MCF 10A (cell line): ENCODE measurements around the gene SLC44A4. TPM values are rescaled to one million over a fixed set of nuclear protein-coding genes. Genes with fewer than 3 reads are reported as not detected.
"Not testable (repeated sequence)": the region's sequence is repeated elsewhere in the genome, so short reads cannot be mapped to it uniquely, and the experiment has no call there.

Experiments
- BruUV-seq: library from RNA; stranded (reverse); fragments of 400-500 nt; replicated peaks from 2 replicates; lab custom pipeline; 2021; lab: Mats Ljungman, UMichigan
- CTCF ChIA-PET: fragments of 300-600 bp; sonication (Branson Sonifier 250); formaldehyde crosslinking; extraction: SDS; loops from one replicate; lab custom pipeline; 2021; ENCODE audit warnings: antibody characterized with exemption, inconsistent platforms; lab: Yijun Ruan, JAX
- POLR2A ChIA-PET: fragments of 300-600, 350-650 bp; sonication (Branson Sonifier 250); formaldehyde crosslinking; extraction: SDS; loops from one replicate; lab custom pipeline; 2020; ENCODE audit warnings: antibody characterized with exemption, inconsistent platforms; lab: Yijun Ruan, JAX
- DNase-seq: peaks from one replicate; pipeline ENCODE4 v3.0.0-alpha.2; 2018; ENCODE audit not compliant: unreplicated experiment
- H3K27ac Mint-ChIP-seq: one replicate; pipeline ENCODE4 v1.8.0; 2022; ENCODE audit warnings: mild to moderate bottlenecking, low read depth, mixed read lengths; ENCODE audit not compliant: unreplicated experiment
- H3K27me3 Mint-ChIP-seq: one replicate; pipeline ENCODE4 v1.8.0; 2022; ENCODE audit warnings: mixed read lengths; ENCODE audit not compliant: insufficient read depth, unreplicated experiment
- H3K36me3 Mint-ChIP-seq: one replicate; pipeline ENCODE4 v1.8.0; 2022; ENCODE audit warnings: mild to moderate bottlenecking, moderate library complexity, mixed read lengths; ENCODE audit not compliant: insufficient read depth, unreplicated experiment
- H3K4me1 Mint-ChIP-seq: one replicate; pipeline ENCODE4 v1.8.0; 2022; ENCODE audit warnings: mixed read lengths; ENCODE audit not compliant: insufficient read depth, unreplicated experiment
- H3K4me3 Mint-ChIP-seq: one replicate; pipeline ENCODE4 v1.8.0; 2022; ENCODE audit warnings: mild to moderate bottlenecking, moderate library complexity, mixed read lengths; ENCODE audit not compliant: unreplicated experiment
- H3K9me3 Mint-ChIP-seq: one replicate; pipeline ENCODE4 v1.8.0; 2022; ENCODE audit warnings: mixed read lengths; ENCODE audit not compliant: unreplicated experiment
- intact Hi-C: fragments of 100-400 bp; cut with micrococcal nuclease; formaldehyde crosslinking; loops from 2 replicates; pipeline ENCODE4 v1.14.1; 2022
- total RNA-seq: library from RNA; stranded (reverse); gene quantifications from 2 replicates; pipeline ENCODE4 v1.2.3, GENCODE V29; 2022
- TF ChIP-seq, protein P1 (sequence below): fragments of 200-600 bp; IDR thresholded peaks from one replicate; pipeline ENCODE4 v1.8.0; 2022; ENCODE audit warnings: antibody characterized with exemption, mild to moderate bottlenecking; ENCODE audit not compliant: unreplicated experiment

SLC44A4 gene
- total RNA-seq, 1 experiment from 2014 or later = not detected

DNA sequence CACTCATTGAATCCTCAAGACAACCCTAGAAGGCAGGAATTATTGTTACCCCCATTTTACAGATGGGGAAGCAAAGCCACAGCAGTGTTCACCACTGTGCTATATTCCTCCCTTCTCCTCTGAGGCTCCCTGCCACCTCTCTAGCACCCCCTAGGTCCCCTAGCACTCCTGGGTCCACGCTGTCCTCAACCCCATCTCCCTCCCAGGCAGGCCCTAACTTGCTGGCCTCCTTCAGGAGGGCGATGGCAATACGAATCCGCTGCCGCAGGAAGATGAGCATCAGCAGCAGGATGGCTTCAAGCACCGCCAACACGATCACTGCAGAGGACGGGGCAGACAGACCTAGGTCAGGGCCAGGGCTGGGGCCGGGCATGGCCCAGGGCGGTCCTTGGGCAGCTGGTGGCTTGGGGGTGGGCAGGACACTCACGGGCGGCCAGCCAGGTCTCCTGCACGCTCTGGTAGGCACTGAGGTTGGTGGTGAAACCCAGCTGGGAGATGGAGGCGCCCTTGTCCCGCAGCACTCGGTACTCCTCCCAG lies 8.3 kb downstream of the SLC44A4 start:
- intact Hi-C loops = no loop called here
- no TSS peak for BruUV-seq
- Mint-ChIP-seq H3K27me3 (no peaks in the 10 kb centered on the region), H3K4me3 (no peak overlapping the region), H3K27ac (no peak overlapping the region), H3K36me3 (no peaks in the 10 kb centered on the region), H3K4me1 (no peaks in the 10 kb centered on the region), H3K9me3 (no peaks in the 10 kb centered on the region)
- ChIA-PET POLR2A (no interaction called here), CTCF (interaction anchor here (1.1 kb wide), 1 partner anchor 17 kb away, joined by 4 read pairs; no protein-coding TSS in a partner anchor)
- TF ChIP-seq, protein P1, sequence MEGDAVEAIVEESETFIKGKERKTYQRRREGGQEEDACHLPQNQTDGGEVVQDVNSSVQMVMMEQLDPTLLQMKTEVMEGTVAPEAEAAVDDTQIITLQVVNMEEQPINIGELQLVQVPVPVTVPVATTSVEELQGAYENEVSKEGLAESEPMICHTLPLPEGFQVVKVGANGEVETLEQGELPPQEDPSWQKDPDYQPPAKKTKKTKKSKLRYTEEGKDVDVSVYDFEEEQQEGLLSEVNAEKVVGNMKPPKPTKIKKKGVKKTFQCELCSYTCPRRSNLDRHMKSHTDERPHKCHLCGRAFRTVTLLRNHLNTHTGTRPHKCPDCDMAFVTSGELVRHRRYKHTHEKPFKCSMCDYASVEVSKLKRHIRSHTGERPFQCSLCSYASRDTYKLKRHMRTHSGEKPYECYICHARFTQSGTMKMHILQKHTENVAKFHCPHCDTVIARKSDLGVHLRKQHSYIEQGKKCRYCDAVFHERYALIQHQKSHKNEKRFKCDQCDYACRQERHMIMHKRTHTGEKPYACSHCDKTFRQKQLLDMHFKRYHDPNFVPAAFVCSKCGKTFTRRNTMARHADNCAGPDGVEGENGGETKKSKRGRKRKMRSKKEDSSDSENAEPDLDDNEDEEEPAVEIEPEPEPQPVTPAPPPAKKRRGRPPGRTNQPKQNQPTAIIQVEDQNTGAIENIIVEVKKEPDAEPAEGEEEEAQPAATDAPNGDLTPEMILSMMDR = no peak
- DNase-seq = no peak

DNA sequence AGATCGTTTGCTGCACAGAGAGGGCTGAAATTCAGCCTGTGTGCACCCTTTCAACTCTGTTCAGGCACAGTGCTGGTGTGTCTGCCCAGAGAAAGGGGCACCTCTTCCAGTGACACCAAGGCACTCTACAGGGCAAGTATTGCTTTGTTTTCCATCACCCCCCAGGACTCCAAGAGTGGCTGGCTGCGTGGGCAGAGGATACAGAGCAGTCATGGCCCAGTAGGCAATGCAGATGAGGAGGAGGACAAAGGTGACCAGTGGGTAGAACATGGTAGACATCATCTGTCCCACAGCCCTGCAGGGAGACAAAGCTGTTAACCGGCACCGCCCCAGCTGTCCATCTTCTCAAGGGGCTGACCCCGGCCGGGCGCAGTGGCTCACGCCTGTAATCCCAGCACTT lies 9.5 kb downstream of the SLC44A4 start:
- Mint-ChIP-seq H3K36me3 (no peaks in the 10 kb centered on the region), H3K4me3 (no peak overlapping the region), H3K4me1 (no peaks in the 10 kb centered on the region), H3K27me3 (no peaks in the 10 kb centered on the region), H3K9me3 (no peaks in the 10 kb centered on the region), H3K27ac (no peak overlapping the region)
- DNase-seq = no peak
- ChIA-PET POLR2A (no interaction called here), CTCF (interaction anchor here (0.6 kb wide), 1 partner anchor 81 kb away, joined by 3 read pairs; no protein-coding TSS in a partner anchor)
- intact Hi-C loops = no loop called here
- TF ChIP-seq, protein P1 = no peak
- BruUV-seq = no TSS peak

DNA sequence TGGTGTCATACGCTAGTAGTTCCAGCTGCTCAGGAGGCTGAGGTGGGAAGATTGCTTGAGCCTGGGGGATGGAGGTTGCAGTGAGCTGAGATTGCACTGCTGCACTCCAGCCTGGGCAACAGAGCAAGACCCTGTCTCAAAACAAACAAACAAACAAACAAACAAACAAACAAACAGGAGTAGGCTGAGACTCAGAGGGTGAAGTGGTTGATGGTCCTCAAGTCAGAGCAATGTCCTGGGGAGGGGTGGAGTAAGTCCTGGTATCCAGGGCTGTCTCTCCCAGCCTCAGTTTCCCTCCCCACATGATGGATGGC lies 10.2 kb downstream of the SLC44A4 start:
- H3K27me3 Mint-ChIP-seq, H3K27ac Mint-ChIP-seq, H3K4me3 Mint-ChIP-seq, H3K9me3 Mint-ChIP-seq, H3K4me1 Mint-ChIP-seq, BruUV-seq, DNase-seq, H3K36me3 Mint-ChIP-seq, intact Hi-C loops: not testable (repeated sequence)
- ChIA-PET CTCF (interaction anchor here (0.6 to 0.9 kb wide), 3 partner anchors 15 to 957 kb away, joined by 3 to 4 read pairs (median 4); no protein-coding TSS in a partner anchor), POLR2A (interaction anchor here (0.6 to 1.4 kb wide), 4 partner anchors 30 to 137 kb away, joined by 3 to 5 read pairs (median 4); partner anchors contain the start of genes HSPA1A and HSPA1L)

DNA sequence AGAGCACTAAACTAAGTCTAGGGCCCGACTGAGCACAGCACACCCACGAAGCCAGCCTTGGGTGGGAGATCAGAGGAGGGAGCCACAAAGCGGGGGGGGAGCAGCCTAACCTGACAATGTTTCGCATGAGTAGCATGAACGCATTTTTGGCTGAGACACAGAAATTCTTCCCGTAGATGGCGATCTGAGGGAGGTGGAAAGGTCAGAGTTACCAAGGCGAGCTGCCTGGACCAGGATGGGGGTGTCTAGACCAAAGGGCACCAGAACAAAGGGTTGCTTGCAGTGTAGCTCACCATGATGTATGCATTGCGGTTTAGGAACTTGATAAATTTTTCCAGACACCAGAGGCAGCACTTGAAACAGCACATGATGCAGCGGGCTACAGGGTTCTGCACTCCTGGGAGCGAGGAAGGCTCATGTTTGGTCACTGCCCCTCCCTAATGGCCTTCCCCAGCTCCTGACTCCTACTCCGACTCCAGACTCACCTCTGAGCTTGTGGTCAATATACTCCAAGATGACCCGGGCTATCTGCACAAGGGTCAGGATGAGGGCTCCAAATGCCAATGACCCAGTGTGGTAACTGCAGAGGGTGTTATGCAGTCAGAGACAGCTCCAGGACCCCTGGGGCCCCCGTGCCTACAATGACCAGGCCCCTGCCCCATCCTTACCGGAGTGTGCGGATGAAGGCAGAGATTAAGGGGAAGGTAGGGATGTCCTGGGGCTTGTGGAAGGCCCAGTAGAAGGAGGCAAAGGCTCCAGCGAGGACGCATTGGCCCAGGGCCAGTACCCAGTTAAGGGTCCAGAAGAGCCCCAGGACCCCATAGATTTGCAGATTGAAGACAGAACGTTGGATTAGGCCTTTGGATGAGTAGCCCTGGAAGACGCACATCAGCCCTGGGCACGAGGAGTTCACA lies 13.3 kb downstream of the SLC44A4 start:
- ChIA-PET POLR2A (interaction anchor here (0.5 to 1.8 kb wide), 3 partner anchors 34 to 190 kb away, joined by 3 to 4 read pairs (median 3); no protein-coding TSS in a partner anchor), CTCF (interaction anchor here (0.6 to 1.1 kb wide), 3 partner anchors 18 to 35 kb away, joined by 3 to 5 read pairs (median 3); no protein-coding TSS in a partner anchor)
- Mint-ChIP-seq H3K27ac (no peak overlapping the region), H3K4me3 (no peak overlapping the region), H3K9me3 (no peaks in the 10 kb centered on the region), H3K4me1 (peaks cover 10% of the 10 kb centered on the region), H3K36me3 (peaks cover 7% of the 10 kb centered on the region), H3K27me3 (no peaks in the 10 kb centered on the region)
- no TSS peak for BruUV-seq
- intact Hi-C loops = no loop called here
- DNase-seq = no peak
- TF ChIP-seq, protein P1 = no peak
